Measurements from ENCODE around the gene CAMSAP1. TPM values are rescaled to one million over a fixed set of nuclear protein-coding genes. Genes with fewer than 3 reads are reported as not detected.

The CAMSAP1 gene
- total and polyA plus RNA-seq, 10 of the 15 experiments (the other 5 are each of a cell fraction or from before 2014, with no cell fraction given), result 1.4 to 24.7 (median 8.0) TPM

GRCh38 chr9:135819905-135820304 is 87.4 kb downstream of the CAMSAP1 start:
- H3K27ac ChIP-seq (ENCODE audit: control insufficient read depth, insufficient read depth), result no peak overlapping the region
- no peak overlapping the region for H2AFZ ChIP-seq (ENCODE audit: control insufficient read depth, low read depth, low read length)
- H3K27me3 ChIP-seq (replicated peaks in 1 of 2; ENCODE audit: control insufficient read depth in 2 of 2, insufficient read depth in 2 of 2, low read length in 1 of 2), result no peaks in the 10 kb centered on the region
- ChIA-PET CTCF (no interaction called here), SMC1A (ENCODE audit: uncharacterized antibody, unreplicated experiment) (no interaction called here), RAD21 (ENCODE audit: unreplicated experiment) (no interaction called here), POLR2A (no interaction called here)
- no peaks in the 10 kb centered on the region for H3K9me3 ChIP-seq (replicated peaks; ENCODE audit: control insufficient read depth, insufficient read depth, low read length)
- FAIRE-seq (no peak), DNase-seq (ENCODE audit: low read depth, low spot score) (no peak), ATAC-seq (no peak)
- no TSS peak for BruUV-seq (replicated peaks)
- no peaks in the 10 kb centered on the region for H3K4me1 ChIP-seq (ENCODE audit: control insufficient read depth, insufficient read depth, low read length)
- no peaks in the 10 kb centered on the region for H4K20me1 ChIP-seq (ENCODE audit: control insufficient read depth, insufficient read depth)
- peaks cover 24 to 41% of the 10 kb centered on the region in 2 experiments for H3K36me3 ChIP-seq (ENCODE audit: control insufficient read depth in 2 of 2, insufficient read depth in 2 of 2, low read length in 1 of 2)
- intact Hi-C loops (cut with micrococcal nuclease; ENCODE audit: unreplicated experiment) (no loop called here), in situ Hi-C loops (cut with MboI) (no loop called here)
- no peak overlapping the region for H3K9ac ChIP-seq (ENCODE audit: control insufficient read depth, insufficient read depth, low read length)
- no peak overlapping the region for H3K4me2 ChIP-seq (ENCODE audit: control insufficient read depth, insufficient read depth)
- TF ChIP-seq TCF12 (IDR thresholded peaks at IDR 0.05; ENCODE audit: low read depth, low read length) (no peak), NBN (IDR thresholded peaks at IDR 0.05) (no peak), USF1 (IDR thresholded peaks at IDR 0.05; ENCODE audit: borderline replicate concordance, extremely low read length, insufficient read depth, low read depth, low read length) (no peak), ELK1 (IDR thresholded peaks at IDR 0.05; ENCODE audit: low read depth, low read length) (no peak), NKRF (conservative IDR thresholded peaks at IDR 0.05) (no peak), YY1 (IDR thresholded peaks at IDR 0.05; ENCODE audit: low read depth, low read length) (no peak), ZSCAN29 (IDR thresholded peaks at IDR 0.05) (no peak), USF2 (IDR thresholded peaks at IDR 0.05; ENCODE audit: borderline replicate concordance, low read depth, low read length) (no peak), HDAC6 (IDR thresholded peaks at IDR 0.05; ENCODE audit: unreplicated experiment) (no peak), POLR2AphosphoS5 (IDR thresholded peaks at IDR 0.05; ENCODE audit: low read length) (no peak), NR2F1 (conservative IDR thresholded peaks at IDR 0.05) (no peak), ASH2L (IDR thresholded peaks at IDR 0.05; ENCODE audit: borderline replicate concordance, low read depth) (no peak), ATF2 (IDR thresholded peaks at IDR 0.05; ENCODE audit: low read length) (no peak), RAD21 (IDR thresholded peaks at IDR 0.05; ENCODE audit: insufficient read depth, low read depth, low read length) (no peak)
- TF ChIP-seq, protein P1, sequence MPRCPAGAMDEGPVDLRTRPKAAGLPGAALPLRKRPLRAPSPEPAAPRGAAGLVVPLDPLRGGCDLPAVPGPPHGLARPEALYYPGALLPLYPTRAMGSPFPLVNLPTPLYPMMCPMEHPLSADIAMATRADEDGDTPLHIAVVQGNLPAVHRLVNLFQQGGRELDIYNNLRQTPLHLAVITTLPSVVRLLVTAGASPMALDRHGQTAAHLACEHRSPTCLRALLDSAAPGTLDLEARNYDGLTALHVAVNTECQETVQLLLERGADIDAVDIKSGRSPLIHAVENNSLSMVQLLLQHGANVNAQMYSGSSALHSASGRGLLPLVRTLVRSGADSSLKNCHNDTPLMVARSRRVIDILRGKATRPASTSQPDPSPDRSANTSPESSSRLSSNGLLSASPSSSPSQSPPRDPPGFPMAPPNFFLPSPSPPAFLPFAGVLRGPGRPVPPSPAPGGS (IDR thresholded peaks at IDR 0.05; ENCODE audit: borderline replicate concordance, insufficient read depth, low read depth, low read length, poor library complexity, severe bottlenecking), result no peak
- H3K4me3 ChIP-seq, result no peak overlapping the region
- WGBS (ENCODE audit: insufficient coverage, insufficient replicate concordance, low lambda C conversion rate, missing lambda C conversion rate), result 96% methylated on average over 13 of the region's 13 CpGs
- no peaks in the 10 kb centered on the region for H3K79me2 ChIP-seq (ENCODE audit: control insufficient read depth, insufficient read depth, low read length)
